Hair follicle dermal papilla cell (primary cell): ENCODE data around the gene CDH22. TPM values are rescaled to one million over a fixed set of nuclear protein-coding genes. Genes with fewer than 3 reads are reported as not detected.

Experiments used
- total RNA-seq: library from RNA; depleted of rRNA; stranded (reverse); fragments of >200 nt; gene quantifications from 2 replicates; pipeline ENCODE4 v1.2.3, GENCODE V29; 2012

The CDH22 gene
- not detected in 2 replicates for total RNA-seq

GRCh38 chr20:46308258-46309157, at the start of gene CDH22:
Gene CDH22 (minus strand): TSS chr20:46308498. CDS start chr20:46251294, 57,204 bp downstream.

Other genes starting within 250 kb of the CDH22 start
- gene NCOA5, start 218.5 kb downstream of the CDH22 start, total RNA-seq: 21.1 and 27.7 TPM in 2 replicates
- gene CD40, start 190.2 kb downstream of the CDH22 start, total RNA-seq: 9.1 and 10.5 TPM in 2 replicates
- gene ELMO2, start 98.1 kb upstream of the CDH22 start, total RNA-seq: 64.8 and 80.3 TPM in 2 replicates
- 1.9 and 4.1 TPM in 2 replicates for gene ZNF334, start 205.1 kb upstream of the CDH22 start, total RNA-seq
- not detected in 2 replicates for gene OCSTAMP, start 242.2 kb upstream of the CDH22 start, total RNA-seq